ENCODE results near the gene RASA2. TPM values are rescaled to one million over a fixed set of nuclear protein-coding genes. Genes with fewer than 3 reads are reported as not detected.

Gene RASA2
- total and polyA plus RNA-seq, 9 of the 15 experiments (the other 6 are each of a cell fraction or from before 2014, with no cell fraction given), result 2.0 to 12.8 (median 9.5) TPM

- Histone ChIP-seq H2AFZ (ENCODE audit: low read depth, low read length) (no peak overlapping the region), H4K20me1 (replicated peaks; ENCODE audit: control insufficient read depth, insufficient read depth, low read length) (no peaks in the 10 kb centered on the region), H3K79me2 (ENCODE audit: control insufficient read depth, insufficient read depth, low read length) (no peaks in the 10 kb centered on the region), H3K27me3 (ENCODE audit: control insufficient read depth in 2 of 2, insufficient read depth in 2 of 2, low read length in 2 of 2) (no peaks in the 10 kb centered on the region), H3K36me3 (ENCODE audit: control insufficient read depth, insufficient read depth, low read length) (peaks cover 31% of the 10 kb centered on the region), H3K27ac (ENCODE audit: extremely low read depth, low read depth, low read length) (no peak overlapping the region), H3K4me2 (ENCODE audit: insufficient read depth, low read length) (no peak overlapping the region), H3K9me1 (ENCODE audit: control insufficient read depth, insufficient read depth, low read length) (no peaks in the 10 kb centered on the region), H3K9ac (ENCODE audit: insufficient read depth in 1 of 2, low read depth in 2 of 2, low read length in 2 of 2) (no peak overlapping the region), H3K4me1 (replicated peaks in 1 of 2; ENCODE audit: control insufficient read depth in 2 of 2, insufficient read depth in 2 of 2, low read length in 2 of 2) (peaks cover 0 to 9% of the 10 kb centered on the region in 2 experiments; a peak in 2 of 5 replicates), H3K4me3 (no peak overlapping the region), H3K9me3 (replicated peaks; ENCODE audit: control insufficient read depth, insufficient read depth, low read depth, low read length) (peaks cover 4% of the 10 kb centered on the region; the same call in 1 of the 2 replicates)
- ChIA-PET POLR2A (interaction anchor here (0.5 to 1.1 kb wide), 5 partner anchors 49 to 1213 kb away, joined by 3 read pairs; no protein-coding TSS in a partner anchor), CTCF (ENCODE audit: low intra/inter-chr PET ratio) (interaction anchor here (0.6 kb wide), 2 partner anchors 97 to 118 kb away, joined by 3 read pairs; no protein-coding TSS in a partner anchor)
- FAIRE-seq (no peak), ATAC-seq (no peak), DNase-seq (ENCODE audit: extremely low read depth in 1 of 4, low spot score in 3 of 4) (no peak)
- in situ Hi-C loops (cut with MboI), result loop anchor here (5.0 kb wide), 1 partner anchor 75 kb away; the partner anchor contains the start of gene ZBTB38
- BruUV-seq (replicated peaks), result no TSS peak
- intact Hi-C loops (cut with micrococcal nuclease), result no loop called here
- 91% methylated on average over 10 of the region's 10 CpGs for WGBS (ENCODE audit: insufficient coverage, low coverage, missing lambda C conversion rate)
- TF ChIP-seq ID3 (CRISPR knock-in tag; IDR thresholded peaks at IDR 0.05) (no peak), ID3 (tag; IDR thresholded peaks at IDR 0.05) (no peak), EZH2 (IDR thresholded peaks at IDR 0.05; ENCODE audit: borderline replicate concordance, low read depth, low read length) (no peak), SMC3 (conservative IDR thresholded peaks at IDR 0.05; ENCODE audit: insufficient read depth, low read depth, low read length) (no peak), KLF13 (tag; IDR thresholded peaks at IDR 0.05; ENCODE audit: borderline replicate concordance, low read depth) (no peak), SNRNP70 (optimal IDR thresholded peaks at IDR 0.05; ENCODE audit: low read depth, low read length) (no peak), HNRNPH1 (optimal IDR thresholded peaks at IDR 0.05; ENCODE audit: low read depth, low read length) (no peak), ATF1 (CRISPR knock-in tag; IDR thresholded peaks at IDR 0.05) (no peak), ATF1 (tag; IDR thresholded peaks at IDR 0.05) (no peak), ASH1L (IDR thresholded peaks at IDR 0.05; ENCODE audit: borderline replicate concordance, low read depth, partially characterized antibody) (no peak), NR3C1 (CRISPR knock-in tag; IDR thresholded peaks at IDR 0.05) (no peak), E2F1 (CRISPR knock-in tag; IDR thresholded peaks at IDR 0.05) (no peak), KAT2B (IDR thresholded peaks at IDR 0.05; ENCODE audit: low read depth, low read length) (no peak), FOSL1 (tag; conservative IDR thresholded peaks at IDR 0.05) (no peak), MYNN (IDR thresholded peaks at IDR 0.05) (no peak), MYNN (CRISPR knock-in tag; IDR thresholded peaks at IDR 0.05) (no peak), ZBTB11 (CRISPR knock-in tag; IDR thresholded peaks at IDR 0.05) (no peak), SRSF7 (optimal IDR thresholded peaks at IDR 0.05; ENCODE audit: low read depth, low read length) (no peak)
Observed at GRCh38 chr3:141442446-141442845, 44.4 kb upstream of the RASA2 start.

All from K562 (cell line).